Measurements from ENCODE around the gene MOK.
"Not testable (repeated sequence)": the region's sequence is repeated elsewhere in the genome, so short reads cannot be mapped to it uniquely, and the experiment has no call there.

Gene MOK

DNA sequence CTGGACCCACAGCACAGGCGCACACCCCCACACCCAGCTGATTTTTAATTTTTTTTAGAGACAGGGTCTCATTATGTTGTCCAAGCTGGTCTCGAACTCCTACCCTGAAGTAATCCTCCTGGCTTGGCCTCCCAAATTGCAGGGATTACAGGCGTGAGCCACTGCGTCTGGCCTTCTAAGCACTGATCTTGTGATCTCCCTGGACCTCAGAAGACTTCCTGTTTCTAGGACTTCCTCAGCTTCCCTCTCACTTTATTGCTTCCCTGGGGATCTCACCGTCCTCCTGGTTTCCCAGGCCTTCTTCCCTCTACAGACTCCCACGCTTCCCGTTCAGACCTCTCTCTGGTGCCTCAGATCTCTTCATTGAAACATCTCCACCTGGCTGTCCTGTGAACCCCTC is 28.4 kb upstream of the MOK start:
- no peak overlapping the region for H3K27ac ChIP-seq
- no peak overlapping the region for H2AFZ ChIP-seq
- TF ChIP-seq, protein P1, sequence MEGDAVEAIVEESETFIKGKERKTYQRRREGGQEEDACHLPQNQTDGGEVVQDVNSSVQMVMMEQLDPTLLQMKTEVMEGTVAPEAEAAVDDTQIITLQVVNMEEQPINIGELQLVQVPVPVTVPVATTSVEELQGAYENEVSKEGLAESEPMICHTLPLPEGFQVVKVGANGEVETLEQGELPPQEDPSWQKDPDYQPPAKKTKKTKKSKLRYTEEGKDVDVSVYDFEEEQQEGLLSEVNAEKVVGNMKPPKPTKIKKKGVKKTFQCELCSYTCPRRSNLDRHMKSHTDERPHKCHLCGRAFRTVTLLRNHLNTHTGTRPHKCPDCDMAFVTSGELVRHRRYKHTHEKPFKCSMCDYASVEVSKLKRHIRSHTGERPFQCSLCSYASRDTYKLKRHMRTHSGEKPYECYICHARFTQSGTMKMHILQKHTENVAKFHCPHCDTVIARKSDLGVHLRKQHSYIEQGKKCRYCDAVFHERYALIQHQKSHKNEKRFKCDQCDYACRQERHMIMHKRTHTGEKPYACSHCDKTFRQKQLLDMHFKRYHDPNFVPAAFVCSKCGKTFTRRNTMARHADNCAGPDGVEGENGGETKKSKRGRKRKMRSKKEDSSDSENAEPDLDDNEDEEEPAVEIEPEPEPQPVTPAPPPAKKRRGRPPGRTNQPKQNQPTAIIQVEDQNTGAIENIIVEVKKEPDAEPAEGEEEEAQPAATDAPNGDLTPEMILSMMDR (IDR thresholded peaks at IDR 0.05): no peak
- no peak overlapping the region for H3K9ac ChIP-seq
- no peak overlapping the region for H3K4me3 ChIP-seq (ENCODE audit: low read depth, low read length)
- no peaks in the 10 kb centered on the region for H3K4me1 ChIP-seq
- no peaks in the 10 kb centered on the region for H3K27me3 ChIP-seq (ENCODE audit: control insufficient read depth, insufficient read depth, low read length)
- H3K36me3 ChIP-seq (ENCODE audit: control insufficient read depth, insufficient read depth, low read length): no peaks in the 10 kb centered on the region
- H3K4me2 ChIP-seq (ENCODE audit: low read length): no peak overlapping the region
- no peaks in the 10 kb centered on the region for H3K9me3 ChIP-seq (ENCODE audit: control insufficient read depth, low read length)
- H3K79me2 ChIP-seq: no peaks in the 10 kb centered on the region

DNA sequence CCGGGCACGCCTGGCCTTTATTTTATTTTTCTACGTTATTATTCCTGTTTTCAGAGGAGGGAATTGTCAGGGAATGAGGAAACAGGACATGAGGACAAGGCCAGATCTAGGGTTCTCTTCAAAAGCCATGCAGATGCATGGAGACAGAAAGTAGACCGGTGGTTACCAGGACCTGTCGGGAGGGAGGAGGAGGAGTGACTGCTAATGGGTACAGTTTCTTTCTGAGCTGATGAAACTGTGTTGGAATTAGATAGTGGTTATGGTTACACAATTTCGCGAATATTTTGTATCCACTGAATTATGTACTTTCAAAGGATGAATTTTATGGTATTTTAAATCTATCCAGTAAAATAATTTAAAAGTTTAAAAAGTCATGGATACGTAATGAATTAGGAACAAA is 25.8 kb upstream of the MOK start:
- no peaks in the 10 kb centered on the region for H3K9me3 ChIP-seq (ENCODE audit: control insufficient read depth, low read length)
- H3K9ac ChIP-seq: no peak overlapping the region
- H2AFZ ChIP-seq: no peak overlapping the region
- H3K27me3 ChIP-seq (ENCODE audit: control insufficient read depth, insufficient read depth, low read length): no peaks in the 10 kb centered on the region
- no peak overlapping the region for H3K4me3 ChIP-seq (ENCODE audit: low read depth, low read length)
- no peaks in the 10 kb centered on the region for H3K4me1 ChIP-seq
- TF ChIP-seq, protein P1 (IDR thresholded peaks at IDR 0.05): no peak
- no peaks in the 10 kb centered on the region for H3K36me3 ChIP-seq (ENCODE audit: control insufficient read depth, insufficient read depth, low read length)
- no peaks in the 10 kb centered on the region for H3K79me2 ChIP-seq
- no peak overlapping the region for H3K27ac ChIP-seq
- no peak overlapping the region for H3K4me2 ChIP-seq (ENCODE audit: low read length)

DNA sequence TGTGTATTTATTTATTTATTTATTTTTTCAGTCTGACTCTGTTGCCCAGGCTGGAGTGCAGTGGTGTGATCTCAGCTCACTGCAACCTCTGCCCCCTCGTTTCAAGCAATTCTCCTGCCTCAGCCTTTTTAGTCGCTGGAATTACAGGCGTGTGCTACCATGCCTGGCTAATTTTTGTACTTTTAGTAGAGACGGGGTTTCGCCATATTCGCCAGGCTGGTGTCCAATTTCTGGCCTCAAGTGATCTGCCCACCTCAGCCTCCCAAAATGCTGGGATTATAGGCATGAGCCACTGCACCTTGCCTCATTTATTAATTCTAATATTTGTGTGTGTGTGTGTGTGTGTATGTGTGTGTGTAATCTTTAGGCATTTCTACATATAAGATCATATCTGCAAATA is 24.4 kb upstream of the MOK start:
- not testable (repeated sequence) for H3K4me3 ChIP-seq (ENCODE audit: low read depth, low read length); H3K4me2 ChIP-seq (ENCODE audit: low read length); H3K79me2 ChIP-seq; H3K27ac ChIP-seq; H3K36me3 ChIP-seq (ENCODE audit: control insufficient read depth, insufficient read depth, low read length); H3K9ac ChIP-seq; H3K27me3 ChIP-seq (ENCODE audit: control insufficient read depth, insufficient read depth, low read length); H3K4me1 ChIP-seq; H3K9me3 ChIP-seq (ENCODE audit: control insufficient read depth, low read length); H2AFZ ChIP-seq

DNA sequence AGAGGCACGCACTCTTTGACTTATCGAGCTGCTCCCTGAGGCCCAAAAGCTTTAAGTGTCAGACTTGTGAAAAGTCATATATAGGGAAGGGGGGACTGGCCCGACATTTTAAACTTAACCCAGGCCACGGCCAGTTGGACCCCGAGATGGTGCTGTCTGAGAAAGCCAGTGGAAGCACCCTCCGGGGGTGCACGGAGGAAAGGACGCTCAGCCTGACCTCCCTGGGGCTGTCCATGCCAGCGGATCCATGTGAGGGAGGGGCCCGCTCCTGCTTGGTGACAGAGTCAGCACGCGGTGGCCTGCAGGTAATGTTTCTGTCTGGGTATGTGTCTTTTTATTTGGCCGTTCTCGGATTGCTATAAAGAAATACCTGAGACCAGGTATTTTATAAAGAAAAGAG is 21.6 kb upstream of the MOK start:
- Histone ChIP-seq H3K27ac (no peak overlapping the region), H3K9ac (no peak overlapping the region), H3K4me1 (peaks cover 3% of the 10 kb centered on the region), H3K9me3 (ENCODE audit: control insufficient read depth, low read length) (no peaks in the 10 kb centered on the region), H2AFZ (no peak overlapping the region), H3K79me2 (peaks cover 2% of the 10 kb centered on the region), H3K36me3 (ENCODE audit: control insufficient read depth, insufficient read depth, low read length) (no peaks in the 10 kb centered on the region), H3K27me3 (ENCODE audit: control insufficient read depth, insufficient read depth, low read length) (no peaks in the 10 kb centered on the region), H3K4me3 (ENCODE audit: low read depth, low read length) (no peak overlapping the region), H3K4me2 (ENCODE audit: low read length) (no peak overlapping the region)
- TF ChIP-seq, protein P1 (IDR thresholded peaks at IDR 0.05): no peak

DNA sequence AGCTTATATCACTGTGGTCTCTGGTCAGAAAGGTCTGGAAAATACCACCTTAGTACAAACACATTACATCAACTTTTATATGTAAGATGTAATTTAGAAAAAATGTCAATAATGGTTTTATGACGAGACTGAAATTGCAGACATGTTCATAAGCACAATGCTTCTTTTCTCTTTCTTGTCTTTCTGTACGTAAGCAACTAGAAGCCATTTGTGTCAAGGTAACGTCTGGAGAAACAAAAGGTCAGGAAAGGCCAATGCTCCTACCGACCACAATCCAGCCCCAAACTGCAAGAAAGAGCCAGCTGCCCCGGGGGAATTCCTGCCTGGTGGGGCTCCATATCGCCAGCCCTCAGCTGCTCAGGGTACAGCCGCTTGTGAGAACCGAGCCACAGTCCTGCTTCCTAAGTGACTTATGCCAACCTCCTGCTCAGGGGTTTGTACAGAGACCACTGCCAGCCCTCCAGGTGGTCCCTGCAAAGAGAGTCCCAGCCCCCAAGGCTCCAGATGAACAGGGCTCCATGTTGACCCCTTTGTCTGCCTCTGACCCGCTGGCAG is 20.9 kb upstream of the MOK start:
- Histone ChIP-seq H3K36me3 (ENCODE audit: control insufficient read depth, insufficient read depth, low read length) (no peaks in the 10 kb centered on the region), H2AFZ (no peak overlapping the region), H3K79me2 (peaks cover 2% of the 10 kb centered on the region), H3K27me3 (ENCODE audit: control insufficient read depth, insufficient read depth, low read length) (no peaks in the 10 kb centered on the region), H3K4me1 (peaks cover 4% of the 10 kb centered on the region), H3K4me2 (ENCODE audit: low read length) (no peak overlapping the region), H3K27ac (no peak overlapping the region), H3K9ac (no peak overlapping the region), H3K4me3 (ENCODE audit: low read depth, low read length) (no peak overlapping the region), H3K9me3 (ENCODE audit: control insufficient read depth, low read length) (no peaks in the 10 kb centered on the region)
- TF ChIP-seq, protein P1 (IDR thresholded peaks at IDR 0.05): no peak
